GM12892 (cell line): ENCODE results near the gene DYNC1H1.

Source experiments
- POLR2A ChIP-seq: IDR thresholded peaks from 2 replicates; pipeline ENCODE4 v1.6.1; 2011; ENCODE audit warnings: low read depth, low read length, control low read depth
- POLR2AphosphoS5 ChIP-seq: IDR thresholded peaks from 2 replicates; pipeline ENCODE4 v1.6.1; 2011; ENCODE audit warnings: low read depth, low read length, control low read depth
- TAF1 ChIP-seq: IDR thresholded peaks from 2 replicates; pipeline ENCODE4 v1.6.1; 2011; ENCODE audit warnings: low read depth, mild to moderate bottlenecking, control low read depth, low read length, borderline replicate concordance

GRCh38 chr14:102050625-102051024 lies 86.3 kb downstream of the DYNC1H1 start:
- TF ChIP-seq TAF1 (no peak), POLR2A (no peak), POLR2AphosphoS5 (no peak)
